HuH-7 (cell line): ENCODE measurements around the gene TLN1.
A peak's percentile ranks its signal among the peaks of the same experiment; 100 is the strongest.

Experiments used
- DNase-seq: peaks from one replicate; pipeline ENCODE4 v3.0.0; 2011; ENCODE audit warnings: low spot score

Gene TLN1

GRCh38 chr9:35729700-35730485 is 2.1 kb downstream of the TLN1 start:
- peak; percentile 92 for DNase-seq

GRCh38 chr9:35729101-35729500 is 2.9 kb downstream of the TLN1 start:
- DNase-seq, result no peak

GRCh38 chr9:35728041-35728971 is 3.7 kb downstream of the TLN1 start:
- DNase-seq, result peak; percentile 46

GRCh38 chr9:35727676-35728040 is 4.3 kb downstream of the TLN1 start:
- DNase-seq, result no peak

- DNase-seq, result no peak
Observed at GRCh38 chr9:35726931-35727330, 5.1 kb downstream of the TLN1 start.

GRCh38 chr9:35725362-35725761 is 6.6 kb downstream of the TLN1 start:
- DNase-seq, result no peak

- no peak for DNase-seq
Observed at GRCh38 chr9:35723908-35724307, 8.1 kb downstream of the TLN1 start.

GRCh38 chr9:35723426-35723825 is 8.6 kb downstream of the TLN1 start:
- DNase-seq, result no peak

GRCh38 chr9:35719546-35719945 is 12.4 kb downstream of the TLN1 start:
- no peak for DNase-seq

GRCh38 chr9:35718721-35719511 is 13.1 kb downstream of the TLN1 start:
- no peak for DNase-seq

- no peak for DNase-seq
Observed at GRCh38 chr9:35717132-35717870, 14.7 kb downstream of the TLN1 start.

GRCh38 chr9:35716230-35716629 is 15.8 kb downstream of the TLN1 start:
- no peak for DNase-seq

GRCh38 chr9:35714579-35715252 is 17.3 kb downstream of the TLN1 start:
- DNase-seq, result no peak

- DNase-seq, result no peak
Observed at GRCh38 chr9:35714123-35714522, 17.9 kb downstream of the TLN1 start.

GRCh38 chr9:35713578-35713977 is 18.4 kb downstream of the TLN1 start:
- no peak for DNase-seq

- no peak for DNase-seq
Observed at GRCh38 chr9:35712762-35713400, 19.1 kb downstream of the TLN1 start.

GRCh38 chr9:35711501-35712428 is 20.2 kb downstream of the TLN1 start:
- DNase-seq, result no peak

GRCh38 chr9:35710818-35711500 is 21.0 kb downstream of the TLN1 start:
- no peak for DNase-seq

GRCh38 chr9:35708146-35708545 is 23.8 kb downstream of the TLN1 start:
- DNase-seq, result no peak
